Pancreas (tissue), 10 donors: ENCODE data around the gene STIM1. TPM values are rescaled to one million over a fixed set of nuclear protein-coding genes. Genes with fewer than 3 reads are reported as not detected.

Source experiments
- ATAC-seq, 4 donors: fragments of 200-7000 bp; cut with Tn5 transposase; one replicate each; pipeline versions ENCODE4 v1.8.0 to v1.9.1; 2020; ENCODE audit warnings: mild to moderate bottlenecking in 4 of 4, moderate library complexity in 4 of 4
- DNase-seq, 6 donors: peaks; one replicate each; pipeline ENCODE4 v3.0.0-alpha.2; 2020
- FAIRE-seq: peaks from 2 replicates; lab custom pipeline; 2012; peaks lifted over from hg19 to GRCh38; lab: Jason Lieb, UNC
- H3K27ac ChIP-seq, 4 donors: fragments of 200-600 bp; sonication (generic); 1 replicate in 3 of 4; 2 replicates in 1 of 4; pipeline versions ENCODE4 v1.5.0 to v1.8.0; 2020
- H3K27me3 ChIP-seq, 4 donors: fragments of 200-600 bp; one replicate each; pipeline ENCODE4 v1.8.0; 2021
- H3K36me3 ChIP-seq, 3 donors: fragments of 200-600 bp; sonication (generic) in 1 of 3; one replicate each; pipeline versions ENCODE4 v1.5.0 to v1.8.0; 2020 to 2021
- H3K4me1 ChIP-seq, 3 donors: fragments of 200-600 bp; one replicate each; pipeline ENCODE4 v1.8.0; 2021
- H3K4me3 ChIP-seq, 4 donors: fragments of 200-600 bp; sonication (generic) in 2 of 4; one replicate each; pipeline versions ENCODE4 v1.5.0 to v1.8.0; 2020 to 2021
- H3K9me3 ChIP-seq, 4 donors: fragments of 200-600 bp; one replicate each; pipeline ENCODE4 v1.8.0; 2021
- CTCF ChIP-seq, 4 donors: fragments of 200-600 bp; sonication (generic) in 3 of 4; IDR thresholded peaks; one replicate each; pipeline versions ENCODE4 v1.5.0 to v1.8.0; 2021; ENCODE audit warnings: antibody characterized with exemption in 4 of 4
- WGBS, 2 donors: extraction: QIAGEN DNeasy Blood & Tissue Kit; methylation state at CpG; one replicate each; pipeline ENCODE4 v1.1.7; 2013; 5-methylcytosine and 5-hydroxymethylcytosine counted together
- intact Hi-C, 3 donors: fragments of 100-400 bp; cut with DNase I; formaldehyde crosslinking; loops; one replicate each; pipeline versions ENCODE4 v1.11.1 to v1.14.2; 2022
- polyA plus RNA-seq, 2 donors: library from polyadenylated mRNA; stranded (reverse); fragments of 200-250 nt; gene quantifications; one replicate each; pipeline ENCODE4 v1.2.3, GENCODE V29; 2013
- total RNA-seq, 6 donors: library from RNA; stranded (reverse); fragmentation: NEBNext Ultra II Directional in 4 of 6; extraction: Animal tissue kit (Norgen Biotek cat#: 25700) in 4 of 6; gene quantifications; one replicate each; pipeline versions ENCODE4 v1.2.1 to v1.2.4, GENCODE V29; 2021 to 2023
- donor health status: healthy with polysubstance abuse.
- donor health status: DM: no; HTN: no; CAD: no; lungs with moderate emphysema.
- donor health status: DM: no; HTN: no; CAD: no.
- donor health status: control.
- donor health status: control.
- donor health status: Bipolar disorder and iron deficiency.
- donor health status: DM: yes; HTN: yes; CAD: no.
- donor health status: DM: no; HTN: no; CAD: no.
- donor health status: DM: no; HTN: no; CAD: no.
- donor health status: DM: yes; HTN: yes; CAD: no.

The STIM1 gene
- total and polyA plus RNA-seq, 8 donors, result 10.2 to 28.9 (median 18.8) TPM

GRCh38 chr11:3865388-3866193 lies 10.1 kb downstream of the STIM1 start:
- Histone ChIP-seq H3K27ac (peak overlapping the region in 3 of 4 donors; percentile 0 to 79 (median 49)), H3K4me1 (peaks cover 11 to 34% (median 28%) of the 10 kb centered on the region in 3 donors), H3K27me3 (no peaks in the 10 kb centered on the region), H3K36me3 (no peaks in the 10 kb centered on the region), H3K4me3 (no peak overlapping the region), H3K9me3 (no peaks in the 10 kb centered on the region)
- WGBS, 2 donors, result 36 to 37% methylated on average over 3 of the region's 3 CpGs
- TF ChIP-seq CTCF (IDR thresholded peaks at IDR 0.05), result no peak
- FAIRE-seq (no peak), ATAC-seq (peak in 2 of 4 donors; percentile 9 to 10), DNase-seq (no peak)
- intact Hi-C loops, result no loop called here

DNA sequence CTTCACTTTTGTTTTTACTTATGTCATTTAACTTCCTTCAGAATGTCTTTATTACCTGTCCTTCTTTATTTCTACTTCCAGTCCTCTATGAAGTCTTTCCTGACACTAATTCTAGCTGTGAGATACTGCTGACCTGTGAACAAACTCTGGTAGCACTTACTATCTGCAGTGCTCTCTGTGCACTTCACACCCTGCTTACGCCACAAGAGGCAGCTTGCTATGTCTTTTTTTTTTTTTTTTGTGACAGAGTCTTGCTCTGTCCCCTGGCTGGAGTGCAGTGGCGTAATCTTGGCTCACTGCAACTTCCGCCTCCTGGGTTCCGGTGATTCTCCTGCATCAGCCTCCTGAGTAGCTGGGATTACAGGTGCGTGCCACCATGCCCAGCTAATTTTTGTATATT lies 10.7 kb downstream of the STIM1 start:
- Histone ChIP-seq H3K27me3 (no peaks in the 10 kb centered on the region), H3K36me3 (no peaks in the 10 kb centered on the region), H3K27ac (peak overlapping the region in 2 of 4 donors; percentile 49 to 79), H3K4me1 (peaks cover 10 to 34% (median 28%) of the 10 kb centered on the region in 3 donors), H3K9me3 (no peaks in the 10 kb centered on the region), H3K4me3 (no peak overlapping the region)
- ATAC-seq (peak in 3 of 4 donors; percentile 17 to 36 (median 22)), DNase-seq (no peak), FAIRE-seq (no peak)
- WGBS, 2 donors, result 75 to 81% methylated on average over 5 of the region's 5 CpGs
- intact Hi-C loops, result no loop called here
- TF ChIP-seq CTCF (IDR thresholded peaks at IDR 0.05), result no peak

DNA sequence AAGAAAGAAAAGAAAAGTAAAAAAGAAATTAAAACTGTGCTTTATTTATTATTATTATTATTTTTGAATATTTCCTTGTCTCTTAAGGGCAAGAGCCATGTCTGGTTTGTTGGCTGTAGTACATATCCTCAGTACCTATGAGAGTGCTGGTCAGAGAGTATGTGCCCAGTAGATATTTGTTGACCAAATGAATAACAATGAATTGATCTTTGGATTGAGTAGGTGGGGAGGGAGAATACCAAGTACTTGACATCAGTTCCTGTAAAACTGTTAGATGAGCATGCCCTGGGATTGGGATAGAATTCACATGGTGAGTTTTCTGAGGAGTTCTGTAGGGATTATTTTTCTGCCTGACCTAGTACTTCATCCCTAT lies 11.4 kb downstream of the STIM1 start:
- FAIRE-seq, result no peak

DNA sequence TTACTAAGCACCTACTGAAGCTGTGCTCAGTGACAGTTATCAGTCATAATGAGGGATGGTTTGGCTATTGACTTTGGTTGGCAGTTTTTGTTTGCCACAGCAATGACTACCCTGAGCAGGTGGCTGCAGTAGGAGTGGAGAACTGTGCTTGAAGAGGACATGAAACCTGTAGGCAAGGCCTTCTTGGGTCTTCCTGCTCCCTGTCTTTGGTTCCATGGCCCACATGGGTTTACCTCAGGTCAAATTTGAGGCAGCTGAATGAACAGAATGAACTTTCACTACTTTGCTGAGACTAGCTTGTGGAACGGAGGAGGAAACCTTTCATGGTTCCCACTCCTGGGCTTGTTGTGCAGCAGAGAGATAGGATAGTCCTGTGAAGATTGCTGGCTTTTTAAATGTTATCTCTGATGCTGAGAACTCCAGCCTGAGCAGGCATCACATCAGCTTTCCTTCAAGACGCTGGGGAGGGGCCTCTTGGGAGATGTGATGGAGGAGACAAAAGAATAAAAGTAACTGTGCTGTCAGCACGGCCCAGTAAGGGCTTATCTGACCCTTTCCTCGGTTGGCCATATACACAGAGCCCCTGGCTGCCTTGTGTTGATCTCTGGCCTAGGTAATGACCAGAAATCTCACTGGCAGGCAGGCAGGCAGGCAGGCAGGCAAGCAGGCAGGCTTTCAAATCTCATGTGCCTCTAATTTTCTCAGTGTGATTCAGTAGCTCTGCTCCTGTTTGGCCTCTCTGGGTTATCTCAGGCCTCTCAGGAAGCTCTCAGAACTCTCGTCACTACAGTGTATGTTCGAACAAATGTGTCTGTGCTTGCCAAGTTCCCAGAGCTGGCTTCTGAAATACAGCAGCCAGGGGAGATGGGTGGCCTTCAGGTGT lies 12.0 kb downstream of the STIM1 start:
- peak; percentile 91 to 95 (median 92) for ATAC-seq
- H3K36me3 ChIP-seq, result no peaks in the 10 kb centered on the region
- intact Hi-C loops, result no loop called here
- H3K9me3 ChIP-seq, result no peaks in the 10 kb centered on the region
- no peak overlapping the region for H3K4me3 ChIP-seq
- no peak for TF ChIP-seq CTCF (IDR thresholded peaks at IDR 0.05)
- FAIRE-seq, result no peak
- H3K4me1 ChIP-seq, result peaks cover 10 to 34% (median 28%) of the 10 kb centered on the region in 3 donors
- 18 to 23% methylated on average over 6 of the region's 6 CpGs for WGBS, 2 donors
- no peaks in the 10 kb centered on the region for H3K27me3 ChIP-seq
- peak overlapping the region; percentile 49 to 79 (median 54) for H3K27ac ChIP-seq
- DNase-seq, result peak in 4 of 6 donors; percentile 53 to 68 (median 60)

More for the DNA sequence above, 11.4 kb downstream of the STIM1 start:
- Histone ChIP-seq H3K27ac (peak overlapping the region in 3 of 4 donors; percentile 49 to 79 (median 57)), H3K36me3 (no peaks in the 10 kb centered on the region), H3K9me3 (no peaks in the 10 kb centered on the region), H3K27me3 (no peaks in the 10 kb centered on the region), H3K4me1 (peaks cover 10 to 34% (median 28%) of the 10 kb centered on the region in 3 donors), H3K4me3 (no peak overlapping the region)
- intact Hi-C loops, result no loop called here
- ATAC-seq (no peak), DNase-seq (no peak)
- TF ChIP-seq CTCF (IDR thresholded peaks at IDR 0.05), result no peak
